GM12873 (cell line): Measurements from ENCODE around the gene GFOD1.

Source experiments
- TF ChIP-seq, protein P1 (sequence below): IDR thresholded peaks from 2 replicates; pipeline ENCODE4 v1.5.1; 2012; ENCODE audit warnings: low read depth, mild to moderate bottlenecking, moderate library complexity, low read length, control low read depth; ENCODE audit not compliant: insufficient read depth; ENCODE audit errors: missing control alignments

GFOD1 gene

GRCh38 chr6:13336553-13336952, 150.8 kb downstream of the GFOD1 start:
- TF ChIP-seq, protein P1, sequence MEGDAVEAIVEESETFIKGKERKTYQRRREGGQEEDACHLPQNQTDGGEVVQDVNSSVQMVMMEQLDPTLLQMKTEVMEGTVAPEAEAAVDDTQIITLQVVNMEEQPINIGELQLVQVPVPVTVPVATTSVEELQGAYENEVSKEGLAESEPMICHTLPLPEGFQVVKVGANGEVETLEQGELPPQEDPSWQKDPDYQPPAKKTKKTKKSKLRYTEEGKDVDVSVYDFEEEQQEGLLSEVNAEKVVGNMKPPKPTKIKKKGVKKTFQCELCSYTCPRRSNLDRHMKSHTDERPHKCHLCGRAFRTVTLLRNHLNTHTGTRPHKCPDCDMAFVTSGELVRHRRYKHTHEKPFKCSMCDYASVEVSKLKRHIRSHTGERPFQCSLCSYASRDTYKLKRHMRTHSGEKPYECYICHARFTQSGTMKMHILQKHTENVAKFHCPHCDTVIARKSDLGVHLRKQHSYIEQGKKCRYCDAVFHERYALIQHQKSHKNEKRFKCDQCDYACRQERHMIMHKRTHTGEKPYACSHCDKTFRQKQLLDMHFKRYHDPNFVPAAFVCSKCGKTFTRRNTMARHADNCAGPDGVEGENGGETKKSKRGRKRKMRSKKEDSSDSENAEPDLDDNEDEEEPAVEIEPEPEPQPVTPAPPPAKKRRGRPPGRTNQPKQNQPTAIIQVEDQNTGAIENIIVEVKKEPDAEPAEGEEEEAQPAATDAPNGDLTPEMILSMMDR, result peak; percentile 91

GRCh38 chr6:13334953-13335352, 152.4 kb downstream of the GFOD1 start:
- TF ChIP-seq, protein P1, result no peak

DNA sequence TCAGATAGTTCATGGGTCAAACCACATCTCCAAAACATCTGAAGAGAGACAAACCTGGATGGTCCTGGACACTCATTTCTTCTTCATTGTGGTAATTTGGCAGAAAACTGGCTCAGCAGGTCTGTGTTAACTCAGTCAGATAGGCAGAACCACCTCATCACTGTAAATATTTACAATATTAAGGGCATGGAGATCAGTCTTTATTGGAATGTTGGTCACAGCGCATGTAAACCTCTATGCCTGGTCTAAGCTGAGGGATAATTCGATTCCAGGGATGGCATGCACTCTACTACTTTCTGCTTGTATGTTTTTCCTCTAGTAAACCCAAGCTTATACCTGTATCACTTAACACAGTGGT, 155.1 kb downstream of the GFOD1 start:
- TF ChIP-seq, protein P1, result no peak

- TF ChIP-seq, protein P1, result peak; percentile 53
These were observed 155.7 kb downstream of the GFOD1 start for GRCh38 chr6:13331516-13332348.

DNA sequence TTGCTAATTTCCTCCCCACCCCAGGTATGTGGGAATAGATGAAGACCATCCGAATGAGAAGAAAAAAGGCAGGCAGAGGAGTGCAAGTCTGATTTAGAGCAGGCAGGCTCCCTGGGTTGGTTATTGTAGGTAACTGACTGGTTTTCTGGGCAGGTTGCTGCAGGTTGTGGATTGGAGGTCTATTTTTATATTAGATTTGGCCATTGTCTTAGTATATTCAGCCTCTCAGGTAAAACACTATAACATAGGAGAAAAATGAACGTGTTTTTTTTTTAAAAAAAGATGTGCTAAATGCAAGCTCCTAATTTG, 158.6 kb downstream of the GFOD1 start:
- TF ChIP-seq, protein P1, result no peak

GRCh38 chr6:13328076-13328874, 159.1 kb downstream of the GFOD1 start, which contains the start of gene TBC1D7:
TSS of gene TBC1D7 (minus strand) at chr6:13328537. CDS start at chr6:13326898, 1,639 bp downstream.
- TF ChIP-seq, protein P1, result peak; percentile 32

- TF ChIP-seq, protein P1, result no peak
These were observed 159.7 kb downstream of the GFOD1 start for GRCh38 chr6:13327691-13328075.
